Breast epithelium (tissue), 3 donors: ENCODE data around the gene SYT1.

Experiments
- CTCF ChIP-seq, 3 donors: fragments of 450-650 bp; IDR thresholded peaks; one replicate each; pipeline ENCODE4 v1.5.1; 2016 to 2017; ENCODE audit warnings: antibody characterized with exemption in 3 of 3, mild to moderate bottlenecking in 3 of 3, moderate library complexity in 3 of 3
- POLR2A ChIP-seq: fragments of 450-650 bp; IDR thresholded peaks from one replicate; pipeline ENCODE4 v1.6.1; 2016; ENCODE audit warnings: antibody characterized with exemption, mild to moderate bottlenecking, moderate library complexity

GRCh38 chr12:79125358-79125757, 260.8 kb downstream of the SYT1 start:
- TF ChIP-seq POLR2A, result no peak
- TF ChIP-seq CTCF (IDR thresholded peaks at IDR 0.05), result no peak
